Nucleus accumbens (tissue), 56 donors: ENCODE measurements around the gene BUD23.
A peak's percentile ranks its signal among the peaks of the same experiment; 100 is the strongest.

Experiments used
- DNase-seq, 56 donors: peaks; one replicate each; lab custom pipeline; 2025; lab: John Stamatoyannopoulos, UW

BUD23 gene

DNA sequence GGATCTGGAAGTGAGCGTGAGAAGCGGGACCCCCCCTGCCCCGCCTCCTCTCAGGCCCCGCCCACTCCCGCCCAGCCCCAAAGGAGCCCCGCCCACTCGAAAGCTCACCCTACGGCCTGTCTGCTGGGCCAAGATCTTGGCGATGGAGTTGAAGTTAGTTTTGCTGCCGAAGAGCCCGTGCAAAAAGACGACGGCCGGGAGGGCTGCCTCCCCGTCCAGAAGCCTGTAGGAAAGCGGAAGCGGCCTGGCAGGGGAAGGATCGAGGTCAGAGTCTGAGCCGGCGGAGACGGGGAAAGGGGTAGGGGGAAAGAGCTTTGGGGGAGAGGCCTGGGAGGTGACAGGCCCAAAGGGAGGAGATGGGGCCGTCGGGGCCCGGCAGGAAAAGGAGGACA, 54.8 kb downstream of the BUD23 start:
- DNase-seq = peak in 35 of 56 donors; percentile 9 to 69 (median 40)

DNA sequence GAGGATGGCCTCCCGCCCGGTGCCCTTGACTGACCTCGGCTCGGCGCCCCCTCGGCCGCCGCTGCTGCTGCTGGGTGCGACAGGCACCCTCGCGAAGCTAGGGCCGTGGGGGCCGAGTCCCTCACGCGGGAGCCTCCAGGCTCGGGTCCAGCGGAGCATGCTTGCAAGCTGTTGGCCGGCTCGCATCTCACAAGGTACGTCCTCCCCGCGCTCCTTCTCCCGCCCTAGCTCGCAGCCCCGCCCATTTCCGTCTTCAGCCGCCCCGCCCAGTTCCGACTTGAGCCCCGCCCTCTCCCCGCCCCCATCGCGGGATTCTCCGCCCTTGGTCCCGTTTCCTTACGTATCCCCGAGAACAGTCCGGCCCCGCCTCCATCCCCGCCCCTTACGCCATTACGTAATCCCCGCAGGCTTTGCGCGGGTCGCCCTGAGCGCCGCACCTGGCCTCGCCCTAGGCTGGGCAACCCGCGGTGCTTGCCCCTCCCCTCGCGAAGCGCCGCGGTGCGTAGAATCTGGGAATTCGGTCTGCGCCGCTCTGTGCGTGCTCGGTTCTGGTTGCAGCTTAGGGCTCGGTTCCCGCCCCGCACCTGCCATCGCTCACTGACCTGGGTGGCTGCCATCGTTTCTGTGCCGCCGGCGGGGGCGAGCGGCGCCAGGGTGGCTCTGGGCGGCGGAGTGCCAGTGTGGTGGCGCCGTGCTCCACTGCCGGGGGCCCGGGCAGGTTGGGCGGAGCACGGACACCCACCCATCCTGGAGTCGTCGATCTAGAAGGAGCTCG, 55.4 kb downstream of the BUD23 start, which contains the start of gene ABHD11:
ABHD11 (minus strand) TSS at position 191 of the 775 bp plus-strand sequence; CDS start at position 159, 32 bp downstream.
- peak; percentile 52 to 100 (median 97) for DNase-seq

DNA sequence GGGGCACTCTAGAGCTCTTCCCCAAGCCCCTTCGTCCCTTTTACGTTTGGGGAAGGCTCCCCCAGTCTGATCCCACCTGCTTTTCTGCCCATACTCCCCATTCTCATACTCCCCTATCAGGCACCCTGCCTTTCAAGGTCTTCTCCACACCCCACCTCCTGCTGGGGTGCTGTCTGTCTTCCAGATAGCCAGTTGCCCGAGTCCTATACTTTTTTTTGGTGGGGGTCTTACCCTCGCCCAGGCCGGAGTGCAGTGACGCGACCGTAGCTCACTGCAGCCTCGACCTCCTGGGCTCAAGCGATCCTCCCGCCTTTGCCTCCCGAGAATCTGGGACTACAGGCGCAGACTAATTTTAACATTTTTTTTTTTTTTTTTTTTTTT, 56.0 kb downstream of the BUD23 start:
- peak in 2 of 56 donors; percentile 30 to 48 for DNase-seq

DNA sequence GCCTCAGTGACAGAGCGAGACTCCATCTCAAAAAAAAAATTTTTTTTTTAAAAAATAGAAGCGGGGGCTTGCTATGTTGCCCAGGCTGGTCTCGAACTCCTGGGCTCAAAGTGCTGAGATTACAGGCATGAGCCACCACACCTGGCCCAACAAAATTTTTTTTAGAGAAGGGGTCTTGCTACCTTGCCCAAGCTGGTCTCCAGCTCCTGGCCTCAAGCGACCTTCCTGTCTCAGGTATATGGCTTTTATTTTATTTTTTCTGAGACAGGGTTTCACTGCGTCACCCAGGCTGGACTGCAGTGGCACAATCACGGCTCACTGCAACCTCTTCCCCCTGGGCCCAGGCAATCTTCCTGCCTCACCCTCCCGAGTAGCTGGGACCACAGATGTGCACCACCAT, 56.8 kb downstream of the BUD23 start:
- DNase-seq = no peak

DNA sequence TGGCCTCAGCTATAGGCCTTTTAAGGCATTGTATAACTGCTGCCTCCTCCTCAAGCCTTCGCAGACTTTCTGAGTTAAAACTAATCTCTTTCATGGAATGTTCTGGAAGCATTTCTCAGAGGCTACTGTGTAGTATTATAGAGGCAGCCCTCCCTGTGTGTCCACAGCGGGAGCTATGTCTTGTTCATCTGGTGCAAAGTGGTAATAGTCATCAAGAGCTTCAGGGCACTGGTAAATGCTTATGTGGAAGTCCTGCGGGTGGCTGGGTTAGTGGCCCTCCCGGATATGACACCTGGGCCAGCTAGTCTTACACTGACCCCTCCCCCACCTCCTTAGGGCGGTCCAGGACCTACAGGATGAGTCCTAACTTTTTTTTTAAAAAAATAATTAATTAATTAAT, 57.4 kb downstream of the BUD23 start:
- DNase-seq = no peak

DNA sequence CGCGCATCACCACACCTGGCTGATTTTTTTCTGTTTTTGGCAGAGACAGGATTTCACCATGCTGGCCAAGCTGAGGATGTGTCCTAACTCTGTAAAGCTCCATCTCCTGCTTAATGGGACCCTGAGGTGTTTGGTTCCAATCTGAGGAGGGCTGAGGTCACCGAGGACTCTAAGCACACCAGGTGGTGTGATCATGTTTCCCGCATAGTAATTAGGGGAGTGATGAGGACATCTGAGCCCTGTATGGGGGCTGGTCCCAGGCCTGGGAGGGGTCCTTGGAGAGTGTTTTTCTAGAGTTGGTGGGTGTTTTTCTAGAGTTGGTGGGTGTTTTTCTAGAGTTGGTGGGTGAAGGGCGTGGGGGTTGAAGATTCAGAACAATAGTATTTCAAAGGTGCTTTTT, 58.2 kb downstream of the BUD23 start:
- no peak for DNase-seq

DNA sequence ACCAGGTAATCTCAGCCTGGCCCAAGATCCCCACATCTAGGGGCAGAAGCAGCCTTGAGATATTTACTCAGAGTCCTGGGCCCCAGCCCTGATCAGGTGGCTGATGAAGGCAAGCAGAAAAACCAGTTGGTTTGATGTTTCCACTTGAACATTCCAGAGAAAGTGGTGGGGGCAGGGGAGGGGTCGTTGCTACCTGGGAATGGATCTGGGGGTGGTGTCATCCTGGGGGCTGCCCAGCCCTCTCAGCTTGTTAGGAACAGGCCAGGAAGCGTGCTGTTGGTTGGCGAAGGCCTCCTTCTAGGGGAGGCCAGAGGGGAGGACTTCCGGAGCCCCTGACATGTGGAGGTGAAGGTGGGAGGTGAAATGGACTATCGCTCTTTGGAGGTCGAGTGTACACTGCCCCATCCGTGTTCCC, 58.9 kb downstream of the BUD23 start:
- DNase-seq = no peak

DNA sequence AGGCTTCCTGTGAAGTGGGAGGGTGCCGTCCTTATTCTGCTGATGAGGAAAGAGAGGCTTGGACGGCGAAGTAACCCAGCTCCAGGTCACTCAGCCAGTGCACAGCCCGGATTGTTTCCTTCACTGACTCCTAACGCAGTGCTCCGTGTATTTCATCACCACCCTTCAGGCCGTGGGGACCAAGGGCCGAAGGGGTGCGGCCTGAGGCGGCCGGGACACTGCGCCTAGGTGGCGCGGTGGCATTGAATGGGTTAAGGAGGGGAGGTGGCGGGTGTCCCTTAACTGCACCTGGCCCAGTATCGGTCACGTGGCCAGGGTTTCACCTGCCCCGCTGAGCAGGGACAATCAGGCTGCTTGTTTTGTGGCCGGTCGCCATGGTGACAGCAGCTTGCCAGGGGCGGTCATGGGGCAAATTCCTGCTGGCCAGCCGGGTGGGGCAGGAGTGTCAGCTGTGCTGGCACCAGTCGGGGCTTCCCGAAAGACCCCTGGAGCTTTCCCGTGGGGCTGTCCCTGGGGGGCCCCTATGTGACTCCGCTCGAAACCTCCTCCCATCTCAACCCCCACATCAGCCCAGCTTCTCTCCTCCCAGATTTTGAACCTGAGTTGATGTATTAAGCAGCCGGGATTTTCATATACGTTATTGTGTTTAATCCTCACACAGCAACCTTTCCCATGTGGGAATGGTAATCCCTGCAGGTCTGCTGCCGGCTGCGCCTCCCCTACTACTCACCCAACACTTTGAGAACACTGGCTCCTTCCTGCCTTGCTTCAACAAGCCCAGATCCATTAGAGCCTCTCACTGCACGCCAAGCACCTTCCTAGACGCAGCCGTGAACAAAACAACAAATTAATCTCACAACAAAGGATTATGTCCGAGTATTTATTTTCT, 59.6 kb downstream of the BUD23 start:
- peak in 24 of 56 donors; percentile 4 to 74 (median 18) for DNase-seq

DNA sequence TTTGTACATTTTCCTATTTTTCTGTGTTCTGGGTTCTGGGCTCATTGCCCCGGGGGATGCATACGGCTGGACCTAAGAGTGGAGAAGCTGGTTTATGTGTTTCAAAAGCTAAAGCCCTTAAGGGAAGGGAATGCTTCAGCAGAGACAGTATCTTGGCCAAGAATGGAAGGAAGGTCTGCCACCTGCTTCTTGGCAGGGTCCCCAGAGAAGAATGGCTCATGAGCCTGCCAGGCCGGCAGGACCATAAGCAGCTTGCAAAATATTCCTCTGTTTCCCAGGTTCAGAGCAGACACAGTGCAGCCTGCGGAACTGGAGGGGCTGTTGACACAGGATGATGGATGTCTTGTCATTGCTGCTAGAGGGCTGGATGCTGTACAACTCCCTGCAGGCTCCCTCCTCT, 63.0 kb downstream of the BUD23 start:
- no peak for DNase-seq
